GM12878 (cell line): Measurements from ENCODE around the gene MATN4.

Source experiments
- ESRRA ChIP-seq: IDR thresholded peaks from 2 replicates; pipeline ENCODE4 v1.6.1; 2012; ENCODE audit warnings: mild to moderate bottlenecking, low read length, improper control_type of control experiment
- JUND ChIP-seq: IDR thresholded peaks from 2 replicates; pipeline ENCODE4 v1.6.1; 2012; ENCODE audit warnings: low read depth, mild to moderate bottlenecking, low read length, improper control_type of control experiment, moderate library complexity
- MXI1 ChIP-seq: fragments of 150-350 bp; IDR thresholded peaks from 2 replicates; pipeline ENCODE4 v1.6.1; 2011; ENCODE audit warnings: low read depth, mild to moderate bottlenecking, inconsistent platforms, low read length, improper control_type of control experiment
- POLR2AphosphoS5 ChIP-seq: IDR thresholded peaks from 2 replicates; pipeline ENCODE4 v1.6.1; 2011; ENCODE audit warnings: mild to moderate bottlenecking, low read length, inconsistent platforms
- RAD21 ChIP-seq: IDR thresholded peaks from 2 replicates; pipeline ENCODE4 v1.6.1; 2011; ENCODE audit warnings: mild to moderate bottlenecking, low read depth, low read length, moderate library complexity; ENCODE audit not compliant: insufficient read depth

DNA sequence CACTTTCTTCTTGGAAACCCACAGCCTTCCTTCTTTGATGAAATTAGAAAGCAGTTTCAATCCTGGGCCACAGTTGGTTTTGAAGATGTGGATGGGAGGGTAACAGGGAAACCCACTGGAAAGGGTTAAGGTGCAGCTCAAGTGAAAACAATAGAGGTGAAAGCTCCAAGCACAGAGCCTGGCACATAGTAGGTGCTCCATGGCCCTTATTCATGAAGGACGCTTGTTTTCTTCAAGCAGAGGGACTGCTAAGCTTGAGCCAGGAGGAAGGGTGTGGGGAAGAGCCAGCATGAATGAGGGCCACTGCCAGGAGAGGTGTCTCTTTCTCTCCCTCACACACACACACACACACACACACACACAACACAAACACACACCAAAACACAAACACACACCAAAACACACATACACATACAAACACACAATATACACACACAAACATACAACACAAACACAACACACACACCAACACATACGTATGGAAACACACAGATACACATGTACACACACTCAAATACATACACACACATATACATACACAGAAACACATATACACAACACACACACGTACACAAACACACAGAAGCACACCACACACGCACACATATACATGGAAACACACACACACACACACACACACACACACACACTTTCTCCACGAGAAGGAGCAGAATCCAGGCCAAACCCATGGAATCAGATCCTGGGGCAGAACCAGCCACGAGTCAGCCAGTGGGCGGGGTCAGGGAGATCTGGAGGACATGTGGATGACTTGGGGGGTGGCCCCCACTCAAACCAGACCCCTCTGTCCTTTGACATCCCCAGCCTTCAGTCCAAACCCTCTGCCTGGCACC, 25.2 kb downstream of the MATN4 start:
- TF ChIP-seq POLR2AphosphoS5 (no peak), MXI1 (no peak), RAD21 (no peak), ESRRA (no peak), JUND (no peak)
